Liver (tissue), 9 donors: Measurements from ENCODE around the gene STXBP4. TPM values are rescaled to one million over a fixed set of nuclear protein-coding genes. Genes with fewer than 3 reads are reported as not detected.

Experiments used
- DNase-seq: peaks from one replicate; pipeline ENCODE4 v3.0.0-alpha.2; 2017; ENCODE audit warnings: low spot score
- H3K27ac ChIP-seq, 2 donors: one replicate each; pipeline ENCODE4 v1.7.0; 2013; ENCODE audit warnings: inconsistent platforms in 2 of 2, low read length in 2 of 2, control low read depth in 1 of 2, low read depth in 1 of 2, mild to moderate bottlenecking in 1 of 2
- H3K27me3 ChIP-seq, 4 donors: one replicate each; pipeline versions ENCODE4 v1.6.1 to v1.7.0; 2013; ENCODE audit warnings: low read length in 3 of 4, inconsistent platforms in 1 of 4, mild to moderate bottlenecking in 1 of 4, moderate library complexity in 1 of 4; ENCODE audit not compliant: control insufficient read depth in 4 of 4, insufficient read depth in 4 of 4
- H3K36me3 ChIP-seq, 4 donors: one replicate each; pipeline versions ENCODE4 v1.6.1 to v1.7.0; 2013; ENCODE audit warnings: low read length in 3 of 4, mild to moderate bottlenecking in 3 of 4, low read depth in 1 of 4, moderate library complexity in 1 of 4; ENCODE audit not compliant: control insufficient read depth in 4 of 4, insufficient read depth in 3 of 4
- H3K4me1 ChIP-seq, 4 donors: one replicate each; pipeline versions ENCODE4 v1.6.1 to v1.7.0; 2013; ENCODE audit warnings: low read length in 3 of 4, mild to moderate bottlenecking in 3 of 4, moderate library complexity in 1 of 4; ENCODE audit not compliant: control insufficient read depth in 4 of 4, insufficient read depth in 4 of 4
- H3K4me3 ChIP-seq, 3 donors: one replicate each; pipeline versions ENCODE4 v1.6.1 to v1.7.0; 2013; ENCODE audit warnings: low read length in 3 of 3, control low read depth in 1 of 3, low read depth in 1 of 3, mild to moderate bottlenecking in 1 of 3
- H3K9ac ChIP-seq, 2 donors: one replicate each; pipeline ENCODE4 v1.7.0; 2013; ENCODE audit warnings: low read length in 2 of 2, mild to moderate bottlenecking in 2 of 2, moderate library complexity in 2 of 2, control low read depth in 1 of 2, low read depth in 1 of 2
- H3K9me3 ChIP-seq, 4 donors: one replicate each; pipeline versions ENCODE4 v1.6.1 to v1.7.0; 2013; ENCODE audit warnings: low read length in 3 of 4; ENCODE audit not compliant: control insufficient read depth in 4 of 4
- CTCF ChIP-seq: fragments of 150-350 bp; IDR thresholded peaks from 2 replicates; pipeline ENCODE4 v1.5.1; 2017; ENCODE audit warnings: improper control_type of control experiment, low read depth, low read length; ENCODE audit not compliant: missing input control
- EGR1 ChIP-seq, 2 donors: IDR thresholded peaks; 2 replicates each; pipeline ENCODE4 v1.6.1; 2016 to 2018; ENCODE audit warnings: antibody characterized with exemption in 2 of 2, low read depth in 2 of 2
- FOXA2 ChIP-seq: IDR thresholded peaks from 2 replicates; pipeline ENCODE4 v1.6.1; 2016; ENCODE audit warnings: antibody characterized with exemption
- GABPA ChIP-seq, 2 donors: IDR thresholded peaks in 1 of 2; conservative IDR thresholded peaks in 1 of 2; 2 replicates each; pipeline ENCODE4 v1.6.1; 2016; ENCODE audit warnings: antibody characterized with exemption in 2 of 2, mild to moderate bottlenecking in 1 of 2, moderate library complexity in 1 of 2
- HNF4G ChIP-seq: IDR thresholded peaks from 2 replicates; pipeline ENCODE4 v1.6.1; 2016; ENCODE audit warnings: antibody characterized with exemption
- JUND ChIP-seq, 2 donors: IDR thresholded peaks; 2 replicates each; pipeline ENCODE4 v1.6.1; 2016; ENCODE audit warnings: antibody characterized with exemption in 2 of 2
- MAX ChIP-seq: IDR thresholded peaks from 2 replicates; pipeline ENCODE4 v1.6.1; 2016; ENCODE audit warnings: antibody characterized with exemption
- RAD21 ChIP-seq, 2 donors: IDR thresholded peaks; 2 replicates each; pipeline ENCODE4 v1.6.1; 2016; ENCODE audit warnings: antibody characterized with exemption in 2 of 2, mild to moderate bottlenecking in 2 of 2
- RXRA ChIP-seq, 2 donors: IDR thresholded peaks; 2 replicates each; pipeline ENCODE4 v1.6.1; 2017 to 2018; ENCODE audit warnings: antibody characterized with exemption in 2 of 2, mild to moderate bottlenecking in 1 of 2
- TAF1 ChIP-seq: conservative IDR thresholded peaks from 2 replicates; pipeline ENCODE4 v1.6.1; 2016; ENCODE audit warnings: antibody characterized with exemption, mild to moderate bottlenecking
- YY1 ChIP-seq: IDR thresholded peaks from 2 replicates; pipeline ENCODE4 v1.6.1; 2016; ENCODE audit warnings: antibody characterized with exemption, mild to moderate bottlenecking
- ZBTB33 ChIP-seq: IDR thresholded peaks from 2 replicates; pipeline ENCODE4 v1.6.1; 2016; ENCODE audit warnings: antibody characterized with exemption
- WGBS: extraction: QIAGEN DNeasy Blood & Tissue Kit; methylation state at CpG from one replicate; pipeline ENCODE4 v1.1.7; 2013; 5-methylcytosine and 5-hydroxymethylcytosine counted together
- polyA plus RNA-seq, 2 donors: library from polyadenylated mRNA; stranded (reverse) in 1 of 2; unstranded in 1 of 2; fragments of 200-250 nt in 1 of 2; fragments of >200 nt in 1 of 2; fragmentation: Nextera tagmentation in 1 of 2; extraction: Ambion mirVana in 1 of 2; gene quantifications; one replicate each; pipeline versions ENCODE4 v1.2.1 to v1.2.3, GENCODE V29; 2013 to 2015
- total RNA-seq, 2 donors: library from RNA; depleted of rRNA; stranded (reverse); fragments of >200 nt; gene quantifications; one replicate each; pipeline ENCODE4 v1.2.3, GENCODE V29; 2014
- TF ChIP-seq, protein P1 (sequence below): IDR thresholded peaks from 2 replicates; pipeline ENCODE4 v1.6.1; 2016; ENCODE audit warnings: antibody characterized with exemption, mild to moderate bottlenecking
- donor health status: healthy.
- donor health status: healthy.
- donor health status: healthy.
- donor health status: healthy.
- donor health status: healthy.

Gene STXBP4
- total and polyA plus RNA-seq, 4 donors, result 1.5 to 12.6 (median 3.5) TPM

GRCh38 chr17:55121268-55121667 lies 152.7 kb downstream of the STXBP4 start:
- H3K27ac ChIP-seq, result no peak overlapping the region
- no peaks in the 10 kb centered on the region for H3K36me3 ChIP-seq
- no peak overlapping the region for H3K4me3 ChIP-seq
- TF ChIP-seq RXRA (IDR thresholded peaks at IDR 0.05), result no peak
- TF ChIP-seq GABPA (IDR thresholded peaks at IDR 0.05 in 1 of 2, conservative IDR thresholded peaks at IDR 0.05 in 1 of 2), result no peak
- no peak for TF ChIP-seq JUND (IDR thresholded peaks at IDR 0.05)
- TF ChIP-seq RAD21 (IDR thresholded peaks at IDR 0.05), result no peak
- TF ChIP-seq EGR1 (IDR thresholded peaks at IDR 0.05; ENCODE audit: low read depth in 2 of 2), result no peak
- no peaks in the 10 kb centered on the region for H3K27me3 ChIP-seq
- peaks cover 0 to 8% (median 2%) of the 10 kb centered on the region in 4 donors for H3K4me1 ChIP-seq
- no peak for DNase-seq
- H3K9ac ChIP-seq, result no peak overlapping the region
- H3K9me3 ChIP-seq, result no peaks in the 10 kb centered on the region

- 98% methylated on average over 2 of the region's 2 CpGs for WGBS
- no peak overlapping the region for H3K27ac ChIP-seq
- no peaks in the 10 kb centered on the region for H3K9me3 ChIP-seq
- no peaks in the 10 kb centered on the region for H3K36me3 ChIP-seq
- no peak for TF ChIP-seq CTCF
- no peak for TF ChIP-seq TAF1
- TF ChIP-seq ZBTB33, result no peak
- no peak for TF ChIP-seq YY1
- TF ChIP-seq MAX, result no peak
- TF ChIP-seq FOXA2, result no peak
- TF ChIP-seq JUND (IDR thresholded peaks at IDR 0.05), result no peak
- no peak for TF ChIP-seq HNF4G
- TF ChIP-seq RXRA (IDR thresholded peaks at IDR 0.05), result no peak
- TF ChIP-seq, protein P1, sequence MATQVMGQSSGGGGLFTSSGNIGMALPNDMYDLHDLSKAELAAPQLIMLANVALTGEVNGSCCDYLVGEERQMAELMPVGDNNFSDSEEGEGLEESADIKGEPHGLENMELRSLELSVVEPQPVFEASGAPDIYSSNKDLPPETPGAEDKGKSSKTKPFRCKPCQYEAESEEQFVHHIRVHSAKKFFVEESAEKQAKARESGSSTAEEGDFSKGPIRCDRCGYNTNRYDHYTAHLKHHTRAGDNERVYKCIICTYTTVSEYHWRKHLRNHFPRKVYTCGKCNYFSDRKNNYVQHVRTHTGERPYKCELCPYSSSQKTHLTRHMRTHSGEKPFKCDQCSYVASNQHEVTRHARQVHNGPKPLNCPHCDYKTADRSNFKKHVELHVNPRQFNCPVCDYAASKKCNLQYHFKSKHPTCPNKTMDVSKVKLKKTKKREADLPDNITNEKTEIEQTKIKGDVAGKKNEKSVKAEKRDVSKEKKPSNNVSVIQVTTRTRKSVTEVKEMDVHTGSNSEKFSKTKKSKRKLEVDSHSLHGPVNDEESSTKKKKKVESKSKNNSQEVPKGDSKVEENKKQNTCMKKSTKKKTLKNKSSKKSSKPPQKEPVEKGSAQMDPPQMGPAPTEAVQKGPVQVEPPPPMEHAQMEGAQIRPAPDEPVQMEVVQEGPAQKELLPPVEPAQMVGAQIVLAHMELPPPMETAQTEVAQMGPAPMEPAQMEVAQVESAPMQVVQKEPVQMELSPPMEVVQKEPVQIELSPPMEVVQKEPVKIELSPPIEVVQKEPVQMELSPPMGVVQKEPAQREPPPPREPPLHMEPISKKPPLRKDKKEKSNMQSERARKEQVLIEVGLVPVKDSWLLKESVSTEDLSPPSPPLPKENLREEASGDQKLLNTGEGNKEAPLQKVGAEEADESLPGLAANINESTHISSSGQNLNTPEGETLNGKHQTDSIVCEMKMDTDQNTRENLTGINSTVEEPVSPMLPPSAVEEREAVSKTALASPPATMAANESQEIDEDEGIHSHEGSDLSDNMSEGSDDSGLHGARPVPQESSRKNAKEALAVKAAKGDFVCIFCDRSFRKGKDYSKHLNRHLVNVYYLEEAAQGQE, result no peak
- no peak for DNase-seq
- no peak overlapping the region for H3K4me3 ChIP-seq
- no peak overlapping the region for H3K9ac ChIP-seq
- no peaks in the 10 kb centered on the region for H3K27me3 ChIP-seq
- H3K4me1 ChIP-seq, result peaks cover 0 to 2% (median 0%) of the 10 kb centered on the region in 4 donors
Measured at GRCh38 chr17:55122114-55122513, 153.5 kb downstream of the STXBP4 start.
